Forelimb muscle (tissue), 1 donor: ENCODE measurements around the gene UCK2. TPM values are rescaled to one million over a fixed set of nuclear protein-coding genes. Genes with fewer than 3 reads are reported as not detected.
"Not testable (repeated sequence)": the region's sequence is repeated elsewhere in the genome, so short reads cannot be mapped to it uniquely, and the experiment has no call there.

Experiments used
- DNase-seq: peaks from one replicate; pipeline ENCODE4 v3.0.0-alpha.2; 2013; ENCODE audit warnings: low read depth
- polyA plus RNA-seq: library from polyadenylated mRNA; unstranded; fragments of 120-200 nt; gene quantifications from one replicate; pipeline ENCODE4 v1.2.1, GENCODE V29; 2013; ENCODE audit not compliant: insufficient read length

The UCK2 gene
- polyA plus RNA-seq, result 13.4 TPM

- no peak for DNase-seq
Measured at GRCh38 chr1:165827268-165828102, at the start of gene UCK2. TSS of gene UCK2 (plus strand) at chr1:165827614. CDS start at chr1:165827834, 220 bp downstream.

GRCh38 chr1:165778197-165778596 is 49.2 kb upstream of the UCK2 start:
- not testable (repeated sequence) for DNase-seq

DNA sequence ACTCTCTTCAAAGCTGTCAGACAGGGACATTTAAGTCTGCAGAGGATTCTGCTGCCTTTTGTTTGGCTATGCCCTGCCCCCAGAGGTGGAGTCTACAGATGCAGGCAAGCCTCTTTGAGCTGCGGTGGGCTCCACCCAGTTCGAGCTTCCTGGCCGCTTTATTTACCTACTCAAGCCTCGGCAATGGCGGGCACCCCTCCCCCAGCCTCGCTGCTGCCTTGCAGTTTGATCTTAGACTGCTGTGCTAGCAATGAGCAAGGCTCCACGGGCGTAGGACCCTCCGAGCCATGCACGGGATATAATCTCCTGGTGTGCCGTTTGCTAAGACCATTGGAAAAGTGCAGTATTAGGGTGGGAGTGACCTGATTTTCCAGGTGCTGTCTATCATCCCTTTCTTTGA is 43.9 kb upstream of the UCK2 start:
- DNase-seq, result not testable (repeated sequence)

DNA sequence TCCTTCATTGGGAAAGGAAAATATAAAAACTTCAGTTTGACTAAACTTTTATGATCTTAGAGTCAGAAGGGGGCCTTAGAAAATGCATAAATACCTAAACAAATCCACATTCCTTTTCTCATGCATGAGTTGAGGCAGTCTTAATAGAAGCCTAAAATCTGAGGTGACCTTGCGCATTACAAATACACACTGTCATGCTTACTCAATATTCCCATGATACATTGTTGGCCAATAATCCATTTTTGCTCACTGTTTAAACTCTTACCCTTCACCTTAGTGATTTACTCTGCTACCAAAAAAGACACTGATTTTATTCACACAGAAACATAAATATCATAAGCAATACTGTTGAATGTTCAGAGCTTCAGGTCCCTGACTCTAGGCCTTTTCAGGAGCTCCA is 39.7 kb upstream of the UCK2 start:
- DNase-seq, result no peak

DNA sequence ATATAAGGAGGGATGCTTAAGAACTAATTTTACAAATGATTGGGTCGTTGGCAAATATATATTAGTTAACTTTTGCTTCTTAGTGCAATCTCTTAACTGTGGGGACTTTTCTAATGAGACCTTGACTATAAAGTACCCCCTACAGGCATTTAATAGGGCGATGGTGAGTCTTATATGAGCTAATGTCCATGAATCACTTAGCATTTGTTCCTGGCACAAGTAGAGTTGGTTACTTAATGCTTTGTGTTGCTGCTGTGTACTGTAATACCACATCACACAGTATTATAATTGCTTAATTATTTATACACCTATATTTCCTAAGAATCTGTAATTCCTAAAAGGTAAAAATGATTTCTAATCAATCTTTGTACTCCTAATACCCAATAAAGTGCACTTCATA is 33.5 kb upstream of the UCK2 start:
- DNase-seq, result no peak

GRCh38 chr1:165795894-165796293 is 31.5 kb upstream of the UCK2 start:
- DNase-seq, result no peak

GRCh38 chr1:165799387-165799786 is 28.0 kb upstream of the UCK2 start:
- DNase-seq, result no peak

GRCh38 chr1:165804513-165804912 is 22.9 kb upstream of the UCK2 start:
- not testable (repeated sequence) for DNase-seq

- DNase-seq, result no peak
Measured at GRCh38 chr1:165807613-165808012, 19.8 kb upstream of the UCK2 start.

DNA sequence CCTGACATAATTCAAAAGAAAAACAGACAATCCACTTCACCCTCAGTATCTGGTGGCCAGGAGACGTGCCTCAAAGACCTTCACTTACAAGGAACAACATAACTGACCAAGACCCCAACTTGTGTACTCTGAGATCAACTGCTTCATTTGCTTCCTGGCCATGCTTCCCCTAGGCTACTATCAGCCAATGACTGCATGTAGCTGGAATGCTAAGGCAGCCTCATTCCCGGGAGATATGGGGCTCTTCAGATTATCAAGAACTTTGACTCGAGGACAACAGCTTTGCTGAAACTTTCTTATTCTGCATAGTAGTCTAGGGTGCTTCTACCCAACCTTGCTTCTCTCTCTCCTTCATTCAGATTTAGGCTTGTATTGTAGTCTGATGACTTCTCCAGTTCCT is 11.7 kb upstream of the UCK2 start:
- no peak for DNase-seq

- no peak for DNase-seq
Measured at GRCh38 chr1:165816157-165816556, 11.3 kb upstream of the UCK2 start.

DNA sequence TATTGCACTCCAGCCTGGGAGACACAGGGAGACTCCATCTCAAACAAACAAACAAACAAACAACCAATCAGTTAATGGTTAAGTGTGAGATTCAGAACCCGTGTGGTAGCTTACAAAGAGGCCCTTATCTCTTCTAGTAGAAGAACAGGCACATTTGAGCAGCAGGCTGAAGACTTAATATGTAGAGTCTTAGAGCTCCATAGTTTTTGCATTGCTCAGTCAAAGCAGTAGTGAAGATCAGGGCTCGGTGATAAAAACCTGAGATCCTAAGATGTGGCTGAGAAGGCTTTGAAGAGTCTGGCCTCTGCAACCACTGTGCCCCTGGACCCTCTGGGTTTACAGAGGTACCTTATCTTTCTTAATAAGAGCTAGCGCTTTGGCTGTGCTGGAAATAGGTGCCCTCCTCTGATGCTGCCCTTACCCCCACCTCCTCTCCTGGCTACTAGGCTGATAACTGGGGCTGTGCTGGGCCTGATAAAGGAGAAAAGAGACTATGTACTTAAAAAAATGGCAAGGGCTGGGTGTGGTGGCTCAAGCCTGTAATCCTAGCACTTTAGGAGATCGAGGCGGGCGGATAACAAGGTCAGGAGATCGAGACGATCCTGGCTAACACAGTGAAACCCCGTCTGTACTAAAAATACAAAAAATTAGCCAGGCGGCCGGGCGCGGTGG is 10.5 kb upstream of the UCK2 start:
- DNase-seq, result no peak

DNA sequence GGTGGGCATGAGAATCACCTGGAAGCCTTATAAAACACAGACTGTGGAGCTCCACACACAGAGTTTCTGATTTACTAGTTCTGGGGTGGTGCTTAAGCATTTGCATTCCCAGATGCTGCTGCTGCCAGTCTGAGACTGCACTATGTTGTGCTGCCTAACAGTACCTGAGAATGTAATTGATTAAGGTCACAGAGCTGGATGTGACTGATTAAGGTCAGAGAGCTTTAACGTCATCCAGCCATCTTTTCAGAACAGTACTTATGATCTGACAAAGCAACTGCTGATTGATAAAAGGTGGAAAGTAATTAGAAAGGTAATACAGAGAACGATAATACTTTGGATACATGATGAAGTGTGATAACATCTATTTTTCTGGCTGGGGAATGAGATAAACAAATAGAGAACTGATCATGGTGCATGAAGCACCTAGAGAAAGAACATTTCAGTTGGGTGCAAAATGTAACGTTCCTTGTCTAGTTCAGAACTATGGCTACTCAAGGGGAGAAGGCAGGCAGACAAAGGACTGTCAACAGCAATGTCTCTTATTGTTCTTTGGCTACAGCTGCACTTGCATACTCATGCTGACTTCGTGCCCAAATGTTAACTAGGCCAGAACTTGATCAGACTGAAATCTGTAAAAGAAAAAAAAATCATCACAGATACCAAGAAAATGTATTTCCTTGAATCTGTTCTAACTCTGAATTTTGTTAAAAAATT is 3.7 kb upstream of the UCK2 start:
- DNase-seq, result no peak

DNA sequence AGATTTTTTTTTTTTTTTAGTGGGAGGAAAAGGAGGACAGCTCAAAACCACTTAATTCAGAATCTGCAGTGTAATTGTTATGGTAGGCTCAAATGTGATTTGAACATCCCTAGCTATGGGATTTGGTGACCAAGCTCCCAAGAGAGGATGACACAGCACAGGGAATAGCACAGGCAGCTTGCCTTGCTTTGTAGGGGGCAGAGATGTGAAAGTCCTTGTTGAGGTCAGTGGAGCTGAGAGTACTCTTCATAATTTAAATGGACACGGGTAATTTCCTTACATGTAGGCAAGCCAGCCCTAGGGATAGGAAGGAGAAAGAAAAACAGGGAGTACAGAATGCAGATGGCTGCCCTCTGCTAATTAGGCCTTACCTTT is 3.2 kb upstream of the UCK2 start:
- DNase-seq, result no peak

DNA sequence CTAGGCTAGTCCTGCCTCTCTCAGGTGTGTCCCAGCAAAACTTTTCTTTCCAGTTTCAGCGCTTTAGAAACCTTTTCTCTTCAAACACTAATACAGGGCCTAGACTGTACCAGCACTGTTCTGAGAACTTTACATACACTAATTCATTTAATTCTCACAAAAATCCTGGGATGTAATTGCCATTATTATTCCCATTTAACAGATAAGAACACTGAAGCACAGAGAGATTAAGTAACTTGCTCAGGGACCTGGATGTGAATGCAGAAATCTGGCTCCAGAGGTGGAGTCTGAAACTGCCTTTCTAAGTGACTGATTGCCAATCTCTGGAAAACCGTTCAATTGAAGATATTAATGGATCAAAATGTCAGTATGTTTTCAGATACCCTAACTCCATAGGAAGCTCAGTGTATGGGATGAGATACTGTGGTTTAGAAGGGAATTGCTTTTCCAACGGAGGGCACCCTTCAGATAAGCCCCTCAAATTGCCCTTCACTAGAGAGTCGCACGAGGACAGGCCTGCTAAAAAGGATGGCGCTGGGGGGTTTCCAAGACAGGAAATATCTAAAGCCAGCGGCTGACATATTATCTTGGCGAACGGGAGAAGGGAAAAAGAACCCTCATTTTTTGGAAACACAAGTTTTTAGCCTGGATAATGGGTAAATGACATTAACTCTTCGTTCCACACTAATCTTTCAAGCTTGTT is 698 bp upstream of the UCK2 start:
- no peak for DNase-seq

- no peak for DNase-seq
Measured at GRCh38 chr1:165828103-165828668, 772 bp downstream of the UCK2 start.

DNA sequence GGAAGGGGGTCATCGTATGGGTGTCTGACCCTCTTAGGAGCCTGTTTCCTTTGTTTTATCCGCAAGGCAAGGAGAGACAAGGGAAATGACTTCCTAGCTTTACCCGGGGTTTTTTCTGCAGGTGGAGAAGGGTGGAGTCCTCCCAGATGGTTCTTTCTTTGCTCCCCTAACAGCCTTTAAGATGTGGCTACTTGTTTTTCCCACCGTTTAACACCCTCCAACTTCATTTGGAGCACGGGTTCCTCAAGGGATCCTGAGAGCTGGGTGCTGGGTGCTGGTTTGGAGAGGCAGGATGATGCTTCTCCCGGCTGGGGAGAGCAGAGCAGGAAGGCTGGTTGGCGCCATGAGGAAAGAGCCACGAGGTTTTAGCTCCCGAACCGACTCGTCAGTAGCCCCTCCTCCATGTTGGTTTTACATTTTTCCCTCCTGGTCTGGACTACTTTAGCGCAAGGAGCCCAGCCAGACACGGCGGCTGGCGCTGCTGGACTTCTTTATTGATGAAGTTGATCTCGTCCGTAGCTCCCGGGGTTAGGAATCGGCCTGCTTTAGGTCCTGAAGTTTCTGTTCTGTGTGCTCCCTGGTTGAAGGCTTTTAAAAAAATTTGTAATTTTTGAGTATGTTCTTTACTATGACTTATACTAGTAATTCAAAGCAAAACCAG is 1.4 kb downstream of the UCK2 start:
- DNase-seq, result no peak

DNA sequence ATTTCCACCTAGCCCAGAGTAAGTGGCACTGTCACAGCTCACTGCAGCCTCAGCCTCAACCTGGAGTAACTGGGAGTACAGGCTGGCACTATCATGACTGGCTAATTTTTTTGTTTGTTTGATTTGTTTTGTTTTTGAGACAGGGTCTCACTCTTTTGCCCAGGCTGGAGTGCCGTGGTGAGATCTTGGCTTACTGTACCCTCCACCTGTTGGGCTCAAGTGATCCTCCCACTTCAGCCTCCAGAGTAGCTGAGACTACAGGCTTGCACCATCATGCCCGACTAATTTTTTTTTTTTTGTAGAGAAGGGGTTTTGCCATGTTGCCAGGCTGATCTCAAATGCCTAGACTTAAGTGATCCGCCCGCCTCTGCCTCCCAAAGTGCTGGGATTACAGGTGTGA is 2.5 kb downstream of the UCK2 start:
- no peak for DNase-seq

- no peak for DNase-seq
Measured at GRCh38 chr1:165831146-165831545, 3.7 kb downstream of the UCK2 start.

- no peak for DNase-seq
Measured at GRCh38 chr1:165832902-165833301, 5.5 kb downstream of the UCK2 start.

DNA sequence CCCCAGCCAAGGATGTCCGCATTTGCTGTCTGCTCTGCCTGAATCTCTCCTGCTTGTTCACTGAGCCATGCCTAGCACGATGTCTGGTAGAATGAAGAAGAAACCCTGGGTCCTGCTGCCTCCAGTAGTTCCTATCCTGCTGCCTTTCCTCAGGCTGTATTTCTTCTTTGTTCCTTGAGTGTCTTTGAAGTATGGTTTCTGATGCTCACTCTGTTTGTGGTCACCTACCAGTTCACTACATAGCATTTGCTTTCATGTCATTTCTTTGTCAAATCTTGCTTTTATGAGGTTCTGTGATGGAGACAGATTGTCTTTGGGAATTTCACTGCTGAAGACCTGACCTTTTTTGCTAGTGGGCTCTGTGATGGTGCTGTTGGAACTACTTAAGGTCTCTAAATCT is 5.9 kb downstream of the UCK2 start:
- DNase-seq, result no peak
